ENCODE results near the gene SLC29A3. TPM values are rescaled to one million over a fixed set of nuclear protein-coding genes. Genes with fewer than 3 reads are reported as not detected.
A peak's percentile ranks its signal among the peaks of the same experiment; 100 is the strongest.

SLC29A3 gene
- total RNA-seq, 2 donors from 2014 or later = 3.2 to 5.9 TPM

GRCh38 chr10:71382757-71383156, 63.7 kb downstream of the SLC29A3 start:
- Histone ChIP-seq H3K4me1 (ENCODE audit: control insufficient read depth in 1 of 2, low read depth in 2 of 2) (peaks cover 0 to 1% of the 10 kb centered on the region in 2 donors), H3K36me3 (no peaks in the 10 kb centered on the region), H3K27me3 (replicated peaks; ENCODE audit: insufficient read depth) (no peaks in the 10 kb centered on the region), H3K4me3 (no peak overlapping the region), H3K9me3 (no peaks in the 10 kb centered on the region), H3K27ac (no peak overlapping the region)
- ATAC-seq (ENCODE audit: insufficient number of reproducible peaks, low FRiP score, low read depth) = no peak
- TF ChIP-seq, protein P1, sequence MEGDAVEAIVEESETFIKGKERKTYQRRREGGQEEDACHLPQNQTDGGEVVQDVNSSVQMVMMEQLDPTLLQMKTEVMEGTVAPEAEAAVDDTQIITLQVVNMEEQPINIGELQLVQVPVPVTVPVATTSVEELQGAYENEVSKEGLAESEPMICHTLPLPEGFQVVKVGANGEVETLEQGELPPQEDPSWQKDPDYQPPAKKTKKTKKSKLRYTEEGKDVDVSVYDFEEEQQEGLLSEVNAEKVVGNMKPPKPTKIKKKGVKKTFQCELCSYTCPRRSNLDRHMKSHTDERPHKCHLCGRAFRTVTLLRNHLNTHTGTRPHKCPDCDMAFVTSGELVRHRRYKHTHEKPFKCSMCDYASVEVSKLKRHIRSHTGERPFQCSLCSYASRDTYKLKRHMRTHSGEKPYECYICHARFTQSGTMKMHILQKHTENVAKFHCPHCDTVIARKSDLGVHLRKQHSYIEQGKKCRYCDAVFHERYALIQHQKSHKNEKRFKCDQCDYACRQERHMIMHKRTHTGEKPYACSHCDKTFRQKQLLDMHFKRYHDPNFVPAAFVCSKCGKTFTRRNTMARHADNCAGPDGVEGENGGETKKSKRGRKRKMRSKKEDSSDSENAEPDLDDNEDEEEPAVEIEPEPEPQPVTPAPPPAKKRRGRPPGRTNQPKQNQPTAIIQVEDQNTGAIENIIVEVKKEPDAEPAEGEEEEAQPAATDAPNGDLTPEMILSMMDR (IDR thresholded peaks at IDR 0.05) = no peak
- DNase-seq (ENCODE audit: low spot score) = no peak

DNA sequence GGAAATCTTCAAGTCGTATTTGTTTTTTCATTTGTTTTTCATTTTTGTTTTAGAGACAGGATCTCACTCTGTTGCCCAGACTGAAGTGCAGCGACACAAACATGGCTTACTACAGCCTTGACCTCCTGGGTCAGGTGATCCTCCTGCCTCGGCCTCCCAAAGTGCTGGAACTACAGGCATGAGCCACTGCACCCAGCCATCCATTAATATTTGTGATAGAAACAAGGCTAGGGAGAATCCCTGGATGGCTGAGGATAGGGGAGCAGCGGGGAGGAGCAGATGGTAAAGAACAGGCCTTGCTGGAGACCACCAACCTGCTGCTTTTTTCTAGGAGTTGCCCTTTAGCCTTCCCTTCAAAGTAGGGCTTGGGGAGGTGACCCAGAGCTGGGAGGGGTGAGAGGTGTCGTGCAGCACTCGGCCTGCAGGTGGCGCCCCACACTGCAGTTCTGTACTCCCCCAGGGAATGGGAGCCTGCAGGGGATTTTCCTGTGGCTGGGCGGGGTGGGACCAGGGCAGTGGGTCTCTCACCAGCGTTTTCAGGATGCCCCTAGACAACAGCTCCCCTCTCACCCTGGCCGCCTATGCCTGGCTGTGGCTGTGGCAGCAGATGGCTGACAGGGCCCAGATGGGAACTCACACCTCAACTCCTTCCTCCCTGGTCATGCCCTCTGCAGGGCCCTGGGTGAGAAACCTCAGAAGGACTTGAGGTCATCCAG, 65.1 kb downstream of the SLC29A3 start:
- TF ChIP-seq, protein P1 (IDR thresholded peaks at IDR 0.05) = peak; percentile 93
- DNase-seq (ENCODE audit: low spot score) = no peak

DNA sequence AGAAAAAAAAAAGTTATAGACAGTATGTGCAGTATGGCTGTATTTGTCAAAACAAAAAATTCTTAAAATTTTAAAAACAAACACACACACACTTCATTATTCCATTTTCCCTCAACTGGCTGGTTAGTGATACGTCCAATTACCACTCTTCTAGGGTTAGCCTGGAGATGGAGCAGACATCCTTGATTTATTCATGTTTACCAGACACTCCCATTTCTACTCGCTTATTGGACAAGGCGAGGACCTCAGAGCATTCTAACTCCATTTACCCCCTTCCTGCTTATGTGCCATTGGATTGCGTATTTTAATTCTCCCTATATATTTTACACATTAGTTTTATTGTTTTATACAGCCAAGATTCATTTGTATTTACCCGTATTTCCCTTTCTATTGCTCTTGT, 69.1 kb downstream of the SLC29A3 start:
- TF ChIP-seq, protein P1 (IDR thresholded peaks at IDR 0.05) = no peak
- Histone ChIP-seq H3K36me3 (no peaks in the 10 kb centered on the region), H3K4me1 (ENCODE audit: control insufficient read depth in 1 of 2, low read depth in 2 of 2) (no peaks in the 10 kb centered on the region)

More for the DNA sequence above, 65.1 kb downstream of the SLC29A3 start:
- Histone ChIP-seq H3K36me3 (no peaks in the 10 kb centered on the region), H3K27me3 (replicated peaks; ENCODE audit: insufficient read depth) (no peaks in the 10 kb centered on the region), H3K27ac (no peak overlapping the region), H3K4me3 (no peak overlapping the region), H3K4me1 (ENCODE audit: control insufficient read depth in 1 of 2, low read depth in 2 of 2) (no peaks in the 10 kb centered on the region), H3K9me3 (no peaks in the 10 kb centered on the region)
- ATAC-seq (ENCODE audit: insufficient number of reproducible peaks, low FRiP score, low read depth) = peak; percentile 19

GRCh38 chr10:71388583-71389310, 69.7 kb downstream of the SLC29A3 start:
- no peak for ATAC-seq (ENCODE audit: insufficient number of reproducible peaks, low FRiP score, low read depth)
- TF ChIP-seq, protein P1 (IDR thresholded peaks at IDR 0.05) = no peak
- H3K27me3 ChIP-seq (replicated peaks; ENCODE audit: insufficient read depth) = no peaks in the 10 kb centered on the region
- H3K9me3 ChIP-seq = no peaks in the 10 kb centered on the region
- DNase-seq (ENCODE audit: low spot score) = no peak
- no peaks in the 10 kb centered on the region for H3K4me1 ChIP-seq (ENCODE audit: control insufficient read depth in 1 of 2, low read depth in 2 of 2)
- H3K27ac ChIP-seq = no peak overlapping the region
- no peaks in the 10 kb centered on the region for H3K36me3 ChIP-seq
- H3K4me3 ChIP-seq = no peak overlapping the region

More for the DNA sequence above, 69.1 kb downstream of the SLC29A3 start:
- ATAC-seq (ENCODE audit: insufficient number of reproducible peaks, low FRiP score, low read depth) = no peak
- Histone ChIP-seq H3K4me3 (no peak overlapping the region), H3K9me3 (no peaks in the 10 kb centered on the region), H3K27ac (no peak overlapping the region), H3K27me3 (replicated peaks; ENCODE audit: insufficient read depth) (no peaks in the 10 kb centered on the region)
- DNase-seq (ENCODE audit: low spot score) = no peak

DNA sequence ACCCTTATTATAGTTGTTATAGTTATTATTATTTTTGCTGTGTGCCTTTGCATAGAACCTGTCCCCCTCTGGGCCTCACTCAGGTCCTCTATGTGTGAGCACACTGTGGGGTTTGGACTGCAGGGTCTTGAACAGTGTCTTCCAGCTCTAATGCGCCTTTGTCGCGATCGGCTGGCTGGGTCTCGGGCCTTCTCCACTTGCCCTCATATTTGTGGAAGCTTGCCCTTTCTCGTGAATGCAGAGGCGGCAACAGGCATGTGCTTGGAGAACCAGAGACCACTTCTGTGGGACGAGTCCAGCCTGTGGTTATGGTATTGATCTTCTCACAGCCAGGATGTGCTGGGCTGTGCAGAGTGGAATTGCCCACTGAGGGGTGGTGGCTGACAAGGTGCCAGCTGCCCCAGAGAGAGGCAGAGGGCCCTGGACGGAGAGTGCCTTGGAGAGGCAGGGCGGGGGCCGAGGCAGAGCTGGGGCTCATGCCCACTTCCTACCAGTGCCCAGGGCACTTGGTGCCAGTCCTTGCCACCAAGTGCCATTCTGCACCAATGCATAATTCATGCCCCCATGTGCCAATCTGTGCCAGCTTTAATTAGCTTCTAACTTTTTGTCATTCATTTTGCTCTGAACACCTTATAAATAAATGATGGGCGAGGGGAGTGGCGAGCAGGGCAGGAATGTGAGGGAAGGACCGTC, 70.9 kb downstream of the SLC29A3 start:
- H3K4me1 ChIP-seq (ENCODE audit: control insufficient read depth in 1 of 2, low read depth in 2 of 2) = no peaks in the 10 kb centered on the region
- no peak overlapping the region for H3K27ac ChIP-seq
- H3K4me3 ChIP-seq = no peak overlapping the region
- ATAC-seq (ENCODE audit: insufficient number of reproducible peaks, low FRiP score, low read depth) (no peak), DNase-seq (ENCODE audit: low spot score) (no peak)
- no peaks in the 10 kb centered on the region for H3K9me3 ChIP-seq
- no peaks in the 10 kb centered on the region for H3K36me3 ChIP-seq
- H3K27me3 ChIP-seq (replicated peaks; ENCODE audit: insufficient read depth) = no peaks in the 10 kb centered on the region
- TF ChIP-seq, protein P1 (IDR thresholded peaks at IDR 0.05) = no peak
